ENCODE data around the gene BNC1. TPM values are rescaled to one million over a fixed set of nuclear protein-coding genes. Genes with fewer than 3 reads are reported as not detected.

BNC1 gene
- total RNA-seq, 1 experiment from 2014 or later: not detected

- no peaks in the 10 kb centered on the region for H3K9me3 ChIP-seq
- CTCF ChIA-PET: no interaction called here
- no peaks in the 10 kb centered on the region for H3K4me1 ChIP-seq
- Mint-ChIP-seq H3K27me3 (ENCODE audit: insufficient read depth, unreplicated experiment) (no peaks in the 10 kb centered on the region), H3K4me1 (ENCODE audit: low read depth, unreplicated experiment) (no peaks in the 10 kb centered on the region), H3K9me3 (ENCODE audit: unreplicated experiment) (no peaks in the 10 kb centered on the region), H3K36me3 (ENCODE audit: insufficient read depth, unreplicated experiment) (no peaks in the 10 kb centered on the region), H3K27ac (ENCODE audit: unreplicated experiment) (no peak overlapping the region), H3K4me3 (ENCODE audit: unreplicated experiment) (no peak overlapping the region)
- BruUV-seq (replicated peaks): no TSS peak
- H3K4me3 ChIP-seq (ENCODE audit: low read depth, low read length): no peak overlapping the region
- no peaks in the 10 kb centered on the region for H3K27me3 ChIP-seq (replicated peaks; ENCODE audit: control insufficient read depth, insufficient read depth, low read length)
- intact Hi-C loops (cut with micrococcal nuclease; ENCODE audit: unreplicated experiment): no loop called here
- POLR2A ChIA-PET: no interaction called here
- H3K36me3 ChIP-seq (ENCODE audit: control insufficient read depth, insufficient read depth, low read length): no peaks in the 10 kb centered on the region
- TF ChIP-seq, protein P1, sequence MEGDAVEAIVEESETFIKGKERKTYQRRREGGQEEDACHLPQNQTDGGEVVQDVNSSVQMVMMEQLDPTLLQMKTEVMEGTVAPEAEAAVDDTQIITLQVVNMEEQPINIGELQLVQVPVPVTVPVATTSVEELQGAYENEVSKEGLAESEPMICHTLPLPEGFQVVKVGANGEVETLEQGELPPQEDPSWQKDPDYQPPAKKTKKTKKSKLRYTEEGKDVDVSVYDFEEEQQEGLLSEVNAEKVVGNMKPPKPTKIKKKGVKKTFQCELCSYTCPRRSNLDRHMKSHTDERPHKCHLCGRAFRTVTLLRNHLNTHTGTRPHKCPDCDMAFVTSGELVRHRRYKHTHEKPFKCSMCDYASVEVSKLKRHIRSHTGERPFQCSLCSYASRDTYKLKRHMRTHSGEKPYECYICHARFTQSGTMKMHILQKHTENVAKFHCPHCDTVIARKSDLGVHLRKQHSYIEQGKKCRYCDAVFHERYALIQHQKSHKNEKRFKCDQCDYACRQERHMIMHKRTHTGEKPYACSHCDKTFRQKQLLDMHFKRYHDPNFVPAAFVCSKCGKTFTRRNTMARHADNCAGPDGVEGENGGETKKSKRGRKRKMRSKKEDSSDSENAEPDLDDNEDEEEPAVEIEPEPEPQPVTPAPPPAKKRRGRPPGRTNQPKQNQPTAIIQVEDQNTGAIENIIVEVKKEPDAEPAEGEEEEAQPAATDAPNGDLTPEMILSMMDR (IDR thresholded peaks at IDR 0.05; ENCODE audit: insufficient read depth in 1 of 2, low read depth in 1 of 2, low read length in 1 of 2, severe bottlenecking in 1 of 2, unreplicated experiment in 1 of 2): no peak
- DNase-seq: no peak
Observed at GRCh38 chr15:83275412-83275811, 9.1 kb downstream of the BNC1 start.

DNA sequence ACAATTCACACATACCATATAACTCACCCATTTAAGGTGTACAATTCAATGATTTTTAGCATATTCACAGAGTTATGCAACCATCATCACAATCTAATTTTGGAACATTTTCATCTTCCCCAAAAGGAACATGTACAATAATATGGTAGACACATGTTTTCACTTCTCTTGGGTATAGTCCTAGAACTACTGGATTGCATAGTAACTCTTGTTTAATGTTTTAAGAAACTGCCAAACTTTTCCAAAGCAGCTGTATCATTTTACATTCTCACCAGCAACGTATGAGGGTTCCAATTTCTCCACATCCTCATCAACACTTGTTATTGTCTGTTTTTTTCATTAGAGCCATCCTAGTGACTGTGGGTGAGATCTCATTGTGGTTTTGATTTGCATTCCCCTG, 14.3 kb downstream of the BNC1 start:
- no peaks in the 10 kb centered on the region for H3K36me3 Mint-ChIP-seq (ENCODE audit: insufficient read depth, unreplicated experiment)
- no TSS peak for BruUV-seq (replicated peaks)
- H3K4me3 Mint-ChIP-seq (ENCODE audit: unreplicated experiment): no peak overlapping the region
- H3K4me1 Mint-ChIP-seq (ENCODE audit: low read depth, unreplicated experiment): no peaks in the 10 kb centered on the region
- Histone ChIP-seq H3K36me3 (ENCODE audit: control insufficient read depth, insufficient read depth, low read length) (no peaks in the 10 kb centered on the region), H3K4me3 (ENCODE audit: low read depth, low read length) (no peak overlapping the region), H3K9me3 (no peaks in the 10 kb centered on the region), H3K4me1 (no peaks in the 10 kb centered on the region), H3K27me3 (replicated peaks; ENCODE audit: control insufficient read depth, insufficient read depth, low read length) (no peaks in the 10 kb centered on the region)
- no peaks in the 10 kb centered on the region for H3K9me3 Mint-ChIP-seq (ENCODE audit: unreplicated experiment)
- no peak overlapping the region for H3K27ac Mint-ChIP-seq (ENCODE audit: unreplicated experiment)
- CTCF ChIA-PET: no interaction called here
- POLR2A ChIA-PET: no interaction called here
- peaks cover 4% of the 10 kb centered on the region for H3K27me3 Mint-ChIP-seq (ENCODE audit: insufficient read depth, unreplicated experiment)
- intact Hi-C loops (cut with micrococcal nuclease; ENCODE audit: unreplicated experiment): no loop called here
- DNase-seq: no peak
- TF ChIP-seq, protein P1 (IDR thresholded peaks at IDR 0.05; ENCODE audit: insufficient read depth in 1 of 2, low read depth in 1 of 2, low read length in 1 of 2, severe bottlenecking in 1 of 2, unreplicated experiment in 1 of 2): no peak

DNA sequence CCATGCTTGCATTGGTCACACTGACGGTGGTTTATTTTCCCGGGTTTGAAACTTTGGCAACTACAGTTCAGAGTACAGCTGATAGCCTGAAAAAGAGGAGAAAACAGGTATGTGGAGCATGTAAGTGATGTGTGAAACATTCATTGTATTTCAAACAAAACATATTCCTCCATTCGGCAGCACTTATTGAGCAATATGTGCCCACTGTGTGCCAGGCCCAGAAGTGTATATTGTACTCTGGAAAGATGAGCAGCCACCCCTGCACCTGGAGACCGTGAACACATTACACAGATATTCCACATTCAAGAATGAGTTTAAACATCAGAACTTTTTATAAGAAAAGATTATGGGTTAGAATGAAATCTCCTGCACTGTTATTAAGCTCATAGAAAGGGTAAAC, 16.3 kb downstream of the BNC1 start:
- Histone ChIP-seq H3K4me1 (no peaks in the 10 kb centered on the region), H3K9me3 (no peaks in the 10 kb centered on the region), H3K27me3 (replicated peaks; ENCODE audit: control insufficient read depth, insufficient read depth, low read length) (no peaks in the 10 kb centered on the region), H3K36me3 (ENCODE audit: control insufficient read depth, insufficient read depth, low read length) (no peaks in the 10 kb centered on the region), H3K4me3 (ENCODE audit: low read depth, low read length) (no peak overlapping the region)
- CTCF ChIA-PET: no interaction called here
- no TSS peak for BruUV-seq (replicated peaks)
- Mint-ChIP-seq H3K27ac (ENCODE audit: unreplicated experiment) (no peak overlapping the region), H3K4me1 (ENCODE audit: low read depth, unreplicated experiment) (no peaks in the 10 kb centered on the region), H3K9me3 (ENCODE audit: unreplicated experiment) (no peaks in the 10 kb centered on the region), H3K4me3 (ENCODE audit: unreplicated experiment) (no peak overlapping the region), H3K27me3 (ENCODE audit: insufficient read depth, unreplicated experiment) (peaks cover 6% of the 10 kb centered on the region), H3K36me3 (ENCODE audit: insufficient read depth, unreplicated experiment) (no peaks in the 10 kb centered on the region)
- TF ChIP-seq, protein P1 (IDR thresholded peaks at IDR 0.05; ENCODE audit: insufficient read depth in 1 of 2, low read depth in 1 of 2, low read length in 1 of 2, severe bottlenecking in 1 of 2, unreplicated experiment in 1 of 2): no peak
- DNase-seq: no peak
- POLR2A ChIA-PET: no interaction called here
- intact Hi-C loops (cut with micrococcal nuclease; ENCODE audit: unreplicated experiment): no loop called here
